Gastrocnemius medialis (tissue), 4 donors: ENCODE measurements around the gene MBNL2. TPM values are rescaled to one million over a fixed set of nuclear protein-coding genes. Genes with fewer than 3 reads are reported as not detected.

Experiments
- ATAC-seq, 2 donors: fragments of 150-250 bp; one replicate each; pipeline ENCODE4 v1.9.1; 2016
- DNase-seq, 2 donors: peaks; one replicate each; pipeline ENCODE4 v3.0.0-alpha.2; 2019
- H3K27ac ChIP-seq, 4 donors: fragments of 200-600 bp; sonication (generic); 1 replicate in 1 of 4; 2 replicates in 3 of 4; pipeline ENCODE4 v1.5.1; 2016 to 2018; ENCODE audit warnings: mild to moderate bottlenecking in 2 of 4, moderate library complexity in 1 of 4
- H3K27me3 ChIP-seq, 3 donors: fragments of 200-600 bp; sonication (generic) in 2 of 3; 1 replicate in 1 of 3; 2 replicates in 2 of 3; pipeline versions ENCODE4 v1.5.1 to v1.6.0; 2016 to 2019; ENCODE audit warnings: mild to moderate bottlenecking in 1 of 3, moderate library complexity in 1 of 3
- H3K36me3 ChIP-seq, 2 donors: fragments of 200-600 bp; sonication (generic) in 1 of 2; one replicate each; pipeline ENCODE4 v1.5.1; 2017 to 2018
- H3K4me1 ChIP-seq, 2 donors: fragments of 200-600 bp; sonication (generic) in 1 of 2; one replicate each; pipeline ENCODE4 v1.5.1; 2016 to 2017; ENCODE audit warnings: mild to moderate bottlenecking in 2 of 2
- H3K4me3 ChIP-seq, 4 donors: fragments of 200-600 bp; sonication (generic) in 3 of 4; 1 replicate in 1 of 4; 2 replicates in 3 of 4; pipeline ENCODE4 v1.5.1; 2016 to 2019; ENCODE audit warnings: mild to moderate bottlenecking in 2 of 4
- H3K9me3 ChIP-seq, 3 donors: fragments of 200-600 bp; sonication (generic) in 2 of 3; 1 replicate in 1 of 3; 2 replicates in 2 of 3; pipeline ENCODE4 v1.5.1; 2016 to 2019
- POLR2A ChIP-seq, 2 donors: fragments of 450-650 bp; IDR thresholded peaks; one replicate each; pipeline ENCODE4 v1.6.1; 2017; ENCODE audit warnings: antibody characterized with exemption in 2 of 2, mild to moderate bottlenecking in 2 of 2, moderate library complexity in 2 of 2
- in situ Hi-C, 4 donors: fragments of 200-750 bp; cut with MboI; loops; one replicate each; pipeline versions ENCODE4 v1.15.0 to v1.8.0; 2017; ENCODE audit warnings: low sequenced_read_pairs in 4 of 4
- intact Hi-C: fragments of 100-400 bp; cut with DNase I; formaldehyde crosslinking; loops from one replicate; pipeline ENCODE4 v1.15.1; 2023; ENCODE audit warnings: low total_unique reads
- total RNA-seq, 4 donors: library from RNA; depleted of rRNA; stranded (reverse); fragments of >200 nt; gene quantifications; one replicate each; pipeline versions ENCODE4 v1.1.0 to v1.2.3, GENCODE V29; 2016
- TF ChIP-seq, protein P1 (sequence below), 5 experiments: fragments of 450-650 bp in 3 of 5; fragments of 200-600 bp in 2 of 5; sonication (generic) in 2 of 5; IDR thresholded peaks in 4 of 5; conservative IDR thresholded peaks in 1 of 5; 1 replicate in 4 of 5; 2 replicates in 1 of 5; pipeline ENCODE4 v1.5.1; 2016 to 2019; ENCODE audit warnings: antibody characterized with exemption in 5 of 5, mild to moderate bottlenecking in 3 of 5, moderate library complexity in 3 of 5

Gene MBNL2
- total RNA-seq, 4 donors from 2014 or later = 47.9 to 92.0 (median 71.3) TPM

GRCh38 chr13:97432917-97433726 lies 211.0 kb downstream of the MBNL2 start:
- Histone ChIP-seq H3K9me3 (no peaks in the 10 kb centered on the region), H3K4me1 (peaks cover 38 to 51% of the 10 kb centered on the region in 2 donors), H3K4me3 (peak overlapping the region; percentile 73 to 99 (median 96)), H3K36me3 (no peaks in the 10 kb centered on the region), H3K27ac (peak overlapping the region; percentile 92 to 100 (median 100)), H3K27me3 (no peaks in the 10 kb centered on the region)
- peak; percentile 98 to 99 for DNase-seq
- TF ChIP-seq, protein P1, sequence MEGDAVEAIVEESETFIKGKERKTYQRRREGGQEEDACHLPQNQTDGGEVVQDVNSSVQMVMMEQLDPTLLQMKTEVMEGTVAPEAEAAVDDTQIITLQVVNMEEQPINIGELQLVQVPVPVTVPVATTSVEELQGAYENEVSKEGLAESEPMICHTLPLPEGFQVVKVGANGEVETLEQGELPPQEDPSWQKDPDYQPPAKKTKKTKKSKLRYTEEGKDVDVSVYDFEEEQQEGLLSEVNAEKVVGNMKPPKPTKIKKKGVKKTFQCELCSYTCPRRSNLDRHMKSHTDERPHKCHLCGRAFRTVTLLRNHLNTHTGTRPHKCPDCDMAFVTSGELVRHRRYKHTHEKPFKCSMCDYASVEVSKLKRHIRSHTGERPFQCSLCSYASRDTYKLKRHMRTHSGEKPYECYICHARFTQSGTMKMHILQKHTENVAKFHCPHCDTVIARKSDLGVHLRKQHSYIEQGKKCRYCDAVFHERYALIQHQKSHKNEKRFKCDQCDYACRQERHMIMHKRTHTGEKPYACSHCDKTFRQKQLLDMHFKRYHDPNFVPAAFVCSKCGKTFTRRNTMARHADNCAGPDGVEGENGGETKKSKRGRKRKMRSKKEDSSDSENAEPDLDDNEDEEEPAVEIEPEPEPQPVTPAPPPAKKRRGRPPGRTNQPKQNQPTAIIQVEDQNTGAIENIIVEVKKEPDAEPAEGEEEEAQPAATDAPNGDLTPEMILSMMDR (IDR thresholded peaks at IDR 0.05 in 4 of 5, conservative IDR thresholded peaks at IDR 0.05 in 1 of 5) = no peak
- TF ChIP-seq POLR2A (IDR thresholded peaks at IDR 0.05) = peak; percentile 54 to 77
- in situ Hi-C loops = no loop called here
- intact Hi-C loops = loop anchor here (1.0 to 10.0 kb wide), 7 partner anchors 66 to 1756 kb away; partner anchors contain the start of genes DNAJC3 and UGGT2
- peak; percentile 93 to 94 for ATAC-seq

DNA sequence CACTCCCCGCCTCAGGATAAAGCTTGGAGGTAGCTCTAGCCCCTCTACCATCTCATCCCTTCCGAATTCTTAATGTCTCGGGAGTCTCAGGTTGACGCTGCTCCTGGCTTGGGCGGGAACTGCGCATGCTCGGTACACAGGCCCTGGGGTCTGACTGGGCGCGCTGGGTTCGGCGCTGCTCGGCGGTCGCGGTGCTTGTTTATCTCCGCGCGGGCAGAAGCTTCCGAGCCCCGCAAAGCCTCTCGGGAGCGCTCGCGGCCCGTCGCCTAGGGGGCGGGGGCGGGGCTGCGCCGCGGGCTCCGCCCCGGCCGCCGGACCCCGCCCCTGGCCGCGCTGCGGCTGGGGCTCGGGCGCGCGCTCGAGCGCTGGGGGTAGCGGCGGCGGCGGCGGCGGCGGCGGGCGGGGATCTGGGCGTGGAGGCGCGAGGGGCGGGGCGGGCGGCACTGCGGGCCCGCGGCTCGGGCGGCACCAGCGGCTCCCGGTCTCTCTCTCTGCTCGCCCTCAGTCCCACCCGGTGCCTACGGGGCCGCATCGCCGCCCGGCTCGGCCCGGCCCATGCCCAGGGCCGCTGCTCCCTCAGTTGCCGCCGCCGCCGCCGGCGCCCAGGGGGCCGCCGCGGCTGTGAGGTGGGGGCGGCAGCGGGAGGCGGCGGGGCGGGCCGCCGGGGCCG lies 211.7 kb downstream of the MBNL2 start, which contains the start of gene RAP2A:
Gene RAP2A (plus strand): TSS at position 443 of the 670 bp plus-strand sequence. CDS start 302 bp downstream, outside the sequence.
- intact Hi-C loops (loop anchor here (2.0 to 10.0 kb wide), 7 partner anchors 67 to 1757 kb away; partner anchors contain the start of genes DNAJC3, MBNL2 and UGGT2), in situ Hi-C loops (no loop called here)
- Histone ChIP-seq H3K27me3 (no peaks in the 10 kb centered on the region), H3K36me3 (no peaks in the 10 kb centered on the region), H3K4me1 (peaks cover 38 to 59% of the 10 kb centered on the region in 2 donors), H3K9me3 (no peaks in the 10 kb centered on the region), H3K27ac (peak within 1 kb of the TSS; percentile 92 to 100 (median 100)), H3K4me3 (peak within 1 kb of the TSS; percentile 66 to 99 (median 96))
- peak; percentile 54 to 59 for ATAC-seq
- DNase-seq = peak; percentile 87
- TF ChIP-seq POLR2A (IDR thresholded peaks at IDR 0.05) = peak; percentile 69 to 86
- TF ChIP-seq, protein P1 (IDR thresholded peaks at IDR 0.05 in 4 of 5, conservative IDR thresholded peaks at IDR 0.05 in 1 of 5) = no peak

GRCh38 chr13:97434397-97435201 lies 212.5 kb downstream of the MBNL2 start:
- intact Hi-C loops = loop anchor here (2.0 to 10.0 kb wide), 5 partner anchors 180 to 1757 kb away; partner anchors contain the start of genes DNAJC3, MBNL2 and UGGT2
- peaks cover 35 to 55% of the 10 kb centered on the region in 2 donors for H3K4me1 ChIP-seq
- TF ChIP-seq, protein P1 (IDR thresholded peaks at IDR 0.05 in 4 of 5, conservative IDR thresholded peaks at IDR 0.05 in 1 of 5) = no peak
- TF ChIP-seq POLR2A (IDR thresholded peaks at IDR 0.05) = no peak

GRCh38 chr13:97435323-97435722 lies 213.2 kb downstream of the MBNL2 start:
- DNase-seq = no peak
- in situ Hi-C loops (no loop called here), intact Hi-C loops (loop anchor here (2.0 to 10.0 kb wide), 3 partner anchors 181 to 1381 kb away; partner anchors contain the start of genes MBNL2 and UGGT2)
- TF ChIP-seq POLR2A (IDR thresholded peaks at IDR 0.05) = no peak
- TF ChIP-seq, protein P1 (IDR thresholded peaks at IDR 0.05 in 4 of 5, conservative IDR thresholded peaks at IDR 0.05 in 1 of 5) = no peak
- peak overlapping the region; percentile 62 to 99 (median 76) for H3K4me3 ChIP-seq
- peak overlapping the region in 2 of 4 donors; percentile 84 to 86 for H3K27ac ChIP-seq
- no peaks in the 10 kb centered on the region for H3K27me3 ChIP-seq
- peaks cover 29 to 48% of the 10 kb centered on the region in 2 donors for H3K4me1 ChIP-seq
- ATAC-seq = no peak
- H3K36me3 ChIP-seq = no peaks in the 10 kb centered on the region
- no peaks in the 10 kb centered on the region for H3K9me3 ChIP-seq

More at GRCh38 chr13:97434397-97435201, 212.5 kb downstream of the MBNL2 start:
- ATAC-seq (peak; percentile 4 to 5), DNase-seq (peak; percentile 14 to 34)
- Histone ChIP-seq H3K4me3 (peak overlapping the region; percentile 62 to 99 (median 76)), H3K27ac (peak overlapping the region; percentile 82 to 100 (median 85)), H3K27me3 (no peaks in the 10 kb centered on the region), H3K9me3 (no peaks in the 10 kb centered on the region), H3K36me3 (no peaks in the 10 kb centered on the region)
- in situ Hi-C loops = no loop called here
